Left renal cortex interstitium (tissue), 4 donors: Measurements from ENCODE around the gene GRM8. TPM values are rescaled to one million over a fixed set of nuclear protein-coding genes. Genes with fewer than 3 reads are reported as not detected.

Experiments
- DNase-seq, 4 donors: peaks; one replicate each; pipeline ENCODE4 v3.0.0-alpha.2; 2013; ENCODE audit warnings: low read depth in 4 of 4, low spot score in 2 of 4, missing footprints in 1 of 4
- polyA plus RNA-seq, 4 donors: library from polyadenylated mRNA; unstranded; fragments of 120-200 nt; gene quantifications; one replicate each; pipeline ENCODE4 v1.2.1, GENCODE V29; 2013; ENCODE audit not compliant: insufficient read length in 4 of 4

GRM8 gene
- polyA plus RNA-seq, 4 donors, result 7.4 to 8.4 (median 7.7) TPM

DNA sequence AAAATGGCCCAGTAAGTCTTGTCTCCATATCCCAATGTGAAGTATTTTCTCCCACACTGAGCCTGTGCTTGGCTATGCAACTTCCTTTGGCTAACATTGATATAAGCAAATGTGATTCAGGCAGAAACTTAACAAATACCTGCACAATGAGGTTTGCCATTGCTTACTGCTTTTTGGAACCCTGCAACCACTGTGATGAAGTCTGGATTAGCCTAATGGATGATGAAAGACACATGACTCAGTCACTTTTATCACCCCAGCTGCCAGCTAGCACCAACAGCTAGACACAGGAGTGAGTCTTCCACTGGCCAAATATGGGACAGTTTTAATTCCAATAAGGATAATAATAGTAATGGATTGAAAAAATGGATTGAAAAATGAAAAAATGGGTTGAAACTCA lies 854.5 kb downstream of the GRM8 start:
- no peak for DNase-seq

GRCh38 chr7:126394406-126394805 lies 858.3 kb downstream of the GRM8 start:
- no peak for DNase-seq

Other genes with a start within 250 kb of the GRM8 start
- 10 to 100 TPM; 19.0 to 21.2 (median 20.6) TPM for gene ZNF800, start 139.8 kb upstream of the GRM8 start, polyA plus RNA-seq